K562 (cell line): ENCODE results near the gene CCDC88A. TPM values are rescaled to one million over a fixed set of nuclear protein-coding genes. Genes with fewer than 3 reads are reported as not detected.

Experiments
- ATAC-seq: fragments of 200-7000 bp; cut with Tn5 transposase; 3 replicates; pipeline ENCODE4 v1.9.1; 2020; ENCODE audit warnings: moderate library complexity
- BruUV-seq: library from RNA; stranded (reverse); fragments of 400-500 nt; replicated peaks from 2 replicates; lab custom pipeline; 2021; lab: Mats Ljungman, UMichigan
- CTCF ChIA-PET: fragments of 300-600 bp; formaldehyde crosslinking; extraction: SDS; loops from one replicate; lab custom pipeline; 2021; ENCODE audit warnings: low intra/inter-chr PET ratio; lab: Yijun Ruan, JAX
- POLR2A ChIA-PET: fragments of 300-600, 350-650 bp; sonication (Branson Sonifier 250); formaldehyde crosslinking; extraction: SDS; loops from one replicate; lab custom pipeline; 2021; ENCODE audit warnings: antibody characterized with exemption, inconsistent platforms; lab: Yijun Ruan, JAX
- DNase-seq, 4 experiments: peaks; one replicate each; pipeline versions ENCODE4 v3.0.0 to v3.0.0-alpha.2; 2011 to 2018; ENCODE audit warnings: low spot score in 3 of 4, mixed read lengths in 3 of 4; ENCODE audit errors: extremely low read depth in 1 of 4
- FAIRE-seq: peaks from 2 replicates; lab custom pipeline; 2011; peaks lifted over from hg19 to GRCh38; lab: Jason Lieb, UNC
- H2AFZ ChIP-seq: 2 replicates; pipeline ENCODE4 v1.6.0; 2011; ENCODE audit warnings: low read depth, low read length, control low read depth, inconsistent platforms
- H3K27ac ChIP-seq: fragments of 200-600 bp; 3 replicates; pipeline ENCODE4 v1.8.0; 2011; ENCODE audit warnings: low read depth, mild to moderate bottlenecking, control low read depth, inconsistent platforms, low read length, moderate library complexity, mixed read lengths; ENCODE audit errors: extremely low read depth
- H3K27me3 ChIP-seq, 2 experiments: fragments of 300-600 bp in 1 of 2; 2 replicates in 1 of 2; 3 replicates in 1 of 2; pipeline versions ENCODE4 v1.6.0 to v1.8.0; 2011; ENCODE audit warnings: inconsistent platforms in 2 of 2, low read length in 2 of 2, mild to moderate bottlenecking in 1 of 2, mixed read lengths in 1 of 2, moderate library complexity in 1 of 2; ENCODE audit not compliant: control insufficient read depth in 2 of 2, insufficient read depth in 2 of 2
- H3K36me3 ChIP-seq: fragments of 300-600 bp; 3 replicates; pipeline ENCODE4 v1.8.0; 2011; ENCODE audit warnings: mild to moderate bottlenecking, low read length, inconsistent platforms; ENCODE audit not compliant: control insufficient read depth, insufficient read depth
- H3K4me1 ChIP-seq, 2 experiments: fragments of 200-600 bp in 1 of 2; replicated peaks in 1 of 2; 2 replicates in 1 of 2; 3 replicates in 1 of 2; pipeline versions ENCODE4 v1.5.1 to v1.8.0; 2011; ENCODE audit warnings: inconsistent platforms in 2 of 2, low read length in 2 of 2, mild to moderate bottlenecking in 1 of 2, mixed read lengths in 1 of 2, moderate library complexity in 1 of 2; ENCODE audit not compliant: control insufficient read depth in 2 of 2, insufficient read depth in 2 of 2
- H3K4me2 ChIP-seq: 2 replicates; pipeline ENCODE4 v1.6.1; 2011; ENCODE audit warnings: low read length, control low read depth, inconsistent platforms, mixed read lengths; ENCODE audit not compliant: insufficient read depth
- H3K4me3 ChIP-seq: fragments of 200-600 bp; sonication (generic), shearing (Covaris generic); 2 replicates; pipeline ENCODE4 v1.5.1; 2016; ENCODE audit warnings: control low read depth, inconsistent platforms
- H3K79me2 ChIP-seq: fragments of 200-600 bp; 3 replicates; pipeline ENCODE4 v1.8.0; 2011; ENCODE audit warnings: low read length, inconsistent platforms; ENCODE audit not compliant: control insufficient read depth, insufficient read depth
- H3K9ac ChIP-seq, 2 experiments: 2 replicates each; pipeline versions ENCODE4 v1.6.0 to v1.6.1; 2011; ENCODE audit warnings: low read depth in 2 of 2, low read length in 2 of 2, control low read depth in 1 of 2, inconsistent platforms in 1 of 2, mild to moderate bottlenecking in 1 of 2, mixed read lengths in 1 of 2; ENCODE audit not compliant: insufficient read depth in 1 of 2
- H3K9me1 ChIP-seq: one replicate; pipeline ENCODE4 v1.6.0; 2011; ENCODE audit warnings: inconsistent platforms, mild to moderate bottlenecking, low read length, moderate library complexity; ENCODE audit not compliant: control insufficient read depth, insufficient read depth
- H3K9me3 ChIP-seq: replicated peaks from 2 replicates; pipeline ENCODE4 v1.5.1; 2011; ENCODE audit warnings: low read depth, low read length, inconsistent platforms; ENCODE audit not compliant: control insufficient read depth, insufficient read depth
- H4K20me1 ChIP-seq: replicated peaks from 2 replicates; pipeline ENCODE4 v1.6.1; 2011; ENCODE audit warnings: low read length, inconsistent platforms, mixed read lengths; ENCODE audit not compliant: control insufficient read depth, insufficient read depth
- ADNP ChIP-seq: fragments of 200-800 bp; sonication (Bioruptor generic); IDR thresholded peaks from 2 replicates; pipeline ENCODE4 v1.6.1; 2016; ENCODE audit warnings: missing genetic modification characterization, missing compliant biosample characterization
- ATF1 ChIP-seq, 2 experiments: fragments of 450-650 bp in 1 of 2; IDR thresholded peaks; 2 replicates each; pipeline ENCODE4 v1.6.1; 2016; ENCODE audit warnings: missing compliant biosample characterization in 1 of 2, missing genetic modification characterization in 1 of 2
- BCOR ChIP-seq: fragments of 450-650 bp; IDR thresholded peaks from 2 replicates; pipeline ENCODE4 v1.6.1; 2016
- GTF2E2 ChIP-seq: fragments of 200-800 bp; sonication (Bioruptor generic); IDR thresholded peaks from 2 replicates; pipeline ENCODE4 v1.6.1; 2016; ENCODE audit warnings: missing genetic modification characterization, missing compliant biosample characterization
- KHSRP ChIP-seq: fragments of 450-650 bp; IDR thresholded peaks from 2 replicates; pipeline ENCODE4 v1.6.1; 2017
- PRPF4 ChIP-seq: fragments of 200-400 bp; formaldehyde crosslinking; IDR thresholded peaks from one replicate; pipeline ENCODE4 v1.6.1; 2017; ENCODE audit warnings: low read length, low read depth, mild to moderate bottlenecking; ENCODE audit not compliant: insufficient read depth, poor library complexity, severe bottlenecking
- SMAD4 ChIP-seq: fragments of 250-450 bp; sonication (Bioruptor Pico); conservative IDR thresholded peaks from 2 replicates; pipeline ENCODE4 v1.8.0; 2021; ENCODE audit warnings: inconsistent platforms, mild to moderate bottlenecking, moderate library complexity
- SMARCC2 ChIP-seq: fragments of 450-650 bp; IDR thresholded peaks from 2 replicates; pipeline ENCODE4 v1.6.1; 2017; ENCODE audit warnings: antibody characterized with exemption, moderate library complexity, mild to moderate bottlenecking, low read depth
- SREBF1 ChIP-seq: fragments of 150-350 bp; IDR thresholded peaks from 2 replicates; pipeline ENCODE4 v1.6.1; 2014; ENCODE audit warnings: antibody characterized with exemption, low read depth, low read length, borderline replicate concordance
- TSC22D4 ChIP-seq: fragments of 450-650 bp; IDR thresholded peaks from 2 replicates; pipeline ENCODE4 v1.6.1; 2016; ENCODE audit warnings: missing genetic modification characterization, missing biosample characterization, control low read depth
- ZNF124 ChIP-seq: sonication (generic); formaldehyde crosslinking; IDR thresholded peaks from 2 replicates; pipeline ENCODE4 v1.8.1; 2022; ENCODE audit warnings: missing genetic modification reagents
- ZNF41 ChIP-seq: fragments of 250-450 bp; sonication (Bioruptor Pico); conservative IDR thresholded peaks from 2 replicates; pipeline ENCODE4 v1.4.0; 2020; ENCODE audit warnings: mild to moderate bottlenecking
- ZNF507 ChIP-seq: conservative IDR thresholded peaks from 2 replicates; pipeline ENCODE4 v1.6.1; 2017; ENCODE audit warnings: missing genetic modification characterization, missing compliant biosample characterization
- WGBS: fragments of 100-300 bp; shearing (Covaris generic); methylation state at CpG from one replicate; pipeline ENCODE4 v1.1.6; 2016; ENCODE audit warnings: low coverage, mixed read lengths; ENCODE audit not compliant: insufficient coverage; ENCODE audit errors: missing lambda C conversion rate; 5-methylcytosine and 5-hydroxymethylcytosine counted together
- in situ Hi-C: fragments of 300-500 bp; cut with MboI; formaldehyde crosslinking; loops from 4 replicates; pipeline ENCODE4 v1.15.0; 2018; ENCODE audit warnings: inconsistent platforms, mixed read lengths
- intact Hi-C: fragments of 100-400 bp; cut with micrococcal nuclease; formaldehyde crosslinking; loops from 2 replicates; pipeline ENCODE4 v1.14.2; 2022
- polyA plus RNA-seq, 8 experiments: library from polyadenylated mRNA; depleted of rRNA in 4 of 8; stranded (reverse) in 5 of 8; unstranded in 3 of 8; fragments of >200 nt; fragmentation: Nextera tagmentation in 2 of 8; fragmentation: Illumina TruSeq in 1 of 8; extraction: Ambion mirVana in 2 of 8; extraction: Trizol in 1 of 8; gene quantifications; 2 replicates each; pipeline versions ENCODE4 v1.2.1 to v1.2.3, GENCODE V29; 2011 to 2014; ENCODE audit warnings: inconsistent platforms in 1 of 8, missing spikeins in 1 of 8
- total RNA-seq, 7 experiments: library from RNA; depleted of rRNA in 6 of 7; stranded (reverse); fragments of >200 nt in 6 of 7; fragmentation: Illumina TruSeq in 2 of 7; extraction: Trizol in 2 of 7; gene quantifications; 2 replicates each; pipeline versions ENCODE4 v1.2.1 to v1.2.3, GENCODE V29; 2011 to 2021; ENCODE audit warnings: low replicate concordance in 1 of 7

Gene CCDC88A
- total and polyA plus RNA-seq, 9 of the 15 experiments (the other 6 are each of a cell fraction or from before 2014, with no cell fraction given), result 29.3 to 102 (median 55.6) TPM

- Histone ChIP-seq H3K27me3 (no peaks in the 10 kb centered on the region), H3K9me3 (no peaks in the 10 kb centered on the region), H3K4me3 (no peak overlapping the region), H3K9me1 (no peaks in the 10 kb centered on the region), H3K9ac (no peak overlapping the region), H2AFZ (no peak overlapping the region), H3K79me2 (peaks cover 21% of the 10 kb centered on the region)
- ATAC-seq, result no peak
- ChIA-PET CTCF (no interaction called here), POLR2A (interaction anchor here (0.7 to 2.0 kb wide), 3 partner anchors 9 to 119 kb away, joined by 4 read pairs; partner anchors contain the start of gene CFAP36)
- WGBS, result 93% methylated on average over 2 of the region's 2 CpGs
- DNase-seq, result no peak
- no peak for FAIRE-seq
- TF ChIP-seq ADNP (no peak), SREBF1 (no peak), ZNF507 (tag) (no peak), SMARCC2 (no peak), KHSRP (no peak), ZNF124 (CRISPR knock-in tag) (no peak), ATF1 (CRISPR knock-in tag; IDR thresholded peaks at IDR 0.05) (no peak), ATF1 (tag; IDR thresholded peaks at IDR 0.05) (no peak), TSC22D4 (tag) (no peak), ZNF41 (CRISPR knock-in tag) (no peak), BCOR (no peak), PRPF4 (no peak), SMAD4 (CRISPR knock-in tag) (no peak), GTF2E2 (tag) (no peak)
- TF ChIP-seq, all 486 proteins: peak for 0
- H3K27ac ChIP-seq, result no peak overlapping the region
- in situ Hi-C loops (no loop called here), intact Hi-C loops (no loop called here)
- no TSS peak for BruUV-seq
- H3K36me3 ChIP-seq, result peaks cover 34% of the 10 kb centered on the region; the same call in 2 of the 3 replicates
- no peaks in the 10 kb centered on the region for H3K4me1 ChIP-seq
- H4K20me1 ChIP-seq, result no peaks in the 10 kb centered on the region
- no peak overlapping the region for H3K4me2 ChIP-seq
Measured at GRCh38 chr2:55400332-55400731, 19.3 kb downstream of the CCDC88A start.
